H9 (cell line): ENCODE data around the gene VWDE. TPM values are rescaled to one million over a fixed set of nuclear protein-coding genes. Genes with fewer than 3 reads are reported as not detected.

ENCODE experiments used
- DNase-seq: peaks from one replicate; pipeline ENCODE4 v3.0.0-alpha.2; 2017
- H2AFZ ChIP-seq: one replicate; pipeline ENCODE4 v1.6.1; 2013; ENCODE audit warnings: mild to moderate bottlenecking, low read length, control low read depth, moderate library complexity
- H2AK5ac ChIP-seq: 2 replicates; pipeline ENCODE4 v1.6.1; 2013; ENCODE audit warnings: low read length, control low read depth, mixed read lengths; ENCODE audit not compliant: insufficient read length
- H2BK120ac ChIP-seq: one replicate; pipeline ENCODE4 v1.6.1; 2013; ENCODE audit warnings: low read depth, mild to moderate bottlenecking, low read length, control low read depth, inconsistent platforms; ENCODE audit not compliant: poor library complexity, severe bottlenecking
- H2BK12ac ChIP-seq: 2 replicates; pipeline ENCODE4 v1.6.1; 2013; ENCODE audit warnings: low read length, control low read depth, mixed read lengths, low read depth; ENCODE audit not compliant: insufficient read length
- H2BK15ac ChIP-seq: 2 replicates; pipeline ENCODE4 v1.6.1; 2013; ENCODE audit warnings: low read depth, low read length, control low read depth
- H2BK20ac ChIP-seq: one replicate; pipeline ENCODE4 v1.6.1; 2013; ENCODE audit warnings: low read depth, mild to moderate bottlenecking, low read length, control low read depth, inconsistent platforms; ENCODE audit not compliant: poor library complexity, severe bottlenecking
- H2BK5ac ChIP-seq: 2 replicates; pipeline ENCODE4 v1.6.1; 2013; ENCODE audit warnings: low read length, control low read depth, mixed read lengths; ENCODE audit not compliant: insufficient read length
- H3K14ac ChIP-seq: 2 replicates; pipeline ENCODE4 v1.6.1; 2013; ENCODE audit warnings: low read length, control low read depth; ENCODE audit not compliant: insufficient read depth
- H3K18ac ChIP-seq: 2 replicates; pipeline ENCODE4 v1.6.1; 2013; ENCODE audit warnings: low read depth, mild to moderate bottlenecking, mixed read lengths, low read length, control low read depth; ENCODE audit not compliant: insufficient read length
- H3K23ac ChIP-seq: 2 replicates; pipeline ENCODE4 v1.6.1; 2013; ENCODE audit warnings: low read length, control low read depth, mixed read lengths, low read depth; ENCODE audit not compliant: insufficient read length
- H3K23me2 ChIP-seq: 2 replicates; pipeline ENCODE4 v1.6.1; 2013; ENCODE audit warnings: low read depth, mild to moderate bottlenecking, mixed read lengths, low read length, control low read depth; ENCODE audit not compliant: insufficient read length, poor library complexity, severe bottlenecking
- H3K27ac ChIP-seq: 2 replicates; pipeline ENCODE4 v1.5.1; 2013; ENCODE audit warnings: low read length, control low read depth, mixed read lengths, low read depth; ENCODE audit not compliant: insufficient read length
- H3K27me3 ChIP-seq: 2 replicates; pipeline ENCODE4 v1.6.1; 2013; ENCODE audit warnings: low read length, control low read depth, inconsistent platforms; ENCODE audit not compliant: insufficient read depth
- H3K4ac ChIP-seq: 2 replicates; pipeline ENCODE4 v1.6.1; 2013; ENCODE audit warnings: low read depth, mild to moderate bottlenecking, control low read depth, inconsistent platforms, low read length, moderate library complexity
- H3K4me1 ChIP-seq: 2 replicates; pipeline ENCODE4 v1.6.1; 2013; ENCODE audit warnings: low read length, control low read depth, inconsistent platforms; ENCODE audit not compliant: insufficient read depth
- H3K4me2 ChIP-seq: 2 replicates; pipeline ENCODE4 v1.6.1; 2013; ENCODE audit warnings: low read length, control low read depth, mixed read lengths; ENCODE audit not compliant: insufficient read length, insufficient read depth
- H3K56ac ChIP-seq: 2 replicates; pipeline ENCODE4 v1.6.1; 2013; ENCODE audit warnings: low read depth, mild to moderate bottlenecking, mixed read lengths, low read length, control low read depth; ENCODE audit not compliant: insufficient read length
- H3K79me1 ChIP-seq: 2 replicates; pipeline ENCODE4 v1.6.1; 2013; ENCODE audit warnings: low read depth, mild to moderate bottlenecking, moderate library complexity, low read length, control low read depth, inconsistent platforms; ENCODE audit not compliant: insufficient read depth, poor library complexity, severe bottlenecking
- H3K79me2 ChIP-seq: 2 replicates; pipeline ENCODE4 v1.6.1; 2013; ENCODE audit warnings: low read length, control low read depth, inconsistent platforms; ENCODE audit not compliant: insufficient read depth
- H3K9ac ChIP-seq: 2 replicates; pipeline ENCODE4 v1.6.1; 2013; ENCODE audit warnings: low read length, control low read depth, mixed read lengths; ENCODE audit not compliant: insufficient read length; ENCODE audit errors: extremely low read depth
- H3K9me3 ChIP-seq: one replicate; pipeline ENCODE4 v1.6.1; 2013; ENCODE audit warnings: low read depth, low read length, inconsistent platforms; ENCODE audit not compliant: control insufficient read depth
- H3T11ph ChIP-seq: one replicate; pipeline ENCODE4 v1.6.1; 2013; ENCODE audit warnings: mild to moderate bottlenecking, low read length, control low read depth, inconsistent platforms
- H4K20me1 ChIP-seq: one replicate; pipeline ENCODE4 v1.6.1; 2013; ENCODE audit not compliant: control insufficient read depth, insufficient read length, insufficient read depth
- H4K5ac ChIP-seq: 2 replicates; pipeline ENCODE4 v1.6.1; 2013; ENCODE audit warnings: low read depth, mild to moderate bottlenecking, mixed read lengths, low read length, control low read depth; ENCODE audit not compliant: insufficient read length
- H4K8ac ChIP-seq: replicated peaks from 2 replicates; pipeline ENCODE4 v1.6.1; 2013; ENCODE audit warnings: low read length, control low read depth, mixed read lengths, low read depth; ENCODE audit not compliant: insufficient read length
- H4K91ac ChIP-seq: 2 replicates; pipeline ENCODE4 v1.6.1; 2013; ENCODE audit warnings: low read depth, mild to moderate bottlenecking, moderate library complexity, mixed read lengths, low read length, control low read depth; ENCODE audit not compliant: insufficient read length
- H3K27ac Mint-ChIP-seq, 3 experiments: 2 replicates in 2 of 3; 3 replicates in 1 of 3; pipeline ENCODE4 v1.8.0; 2020 to 2021; ENCODE audit warnings: mixed read lengths in 3 of 3, mild to moderate bottlenecking in 1 of 3, moderate library complexity in 1 of 3
- H3K27me3 Mint-ChIP-seq: 2 replicates; pipeline ENCODE4 v1.8.0; 2021; ENCODE audit warnings: low read depth, mild to moderate bottlenecking, moderate library complexity, mixed read lengths
- H3K36me3 Mint-ChIP-seq, 3 experiments: 2 replicates in 2 of 3; 3 replicates in 1 of 3; pipeline ENCODE4 v1.8.0; 2020 to 2021; ENCODE audit warnings: low read depth in 3 of 3, mixed read lengths in 3 of 3; ENCODE audit not compliant: insufficient read depth in 1 of 3
- H3K4me1 Mint-ChIP-seq, 2 experiments: 2 replicates each; pipeline ENCODE4 v1.8.0; 2020; ENCODE audit warnings: mixed read lengths in 2 of 2
- H3K4me3 Mint-ChIP-seq, 2 experiments: 2 replicates in 1 of 2; 3 replicates in 1 of 2; pipeline ENCODE4 v1.8.0; 2020 to 2021; ENCODE audit warnings: mild to moderate bottlenecking in 2 of 2, mixed read lengths in 2 of 2, moderate library complexity in 1 of 2
- H3K9me3 Mint-ChIP-seq, 2 experiments: 2 replicates in 1 of 2; 3 replicates in 1 of 2; pipeline ENCODE4 v1.8.0; 2020; ENCODE audit warnings: mild to moderate bottlenecking in 2 of 2, mixed read lengths in 2 of 2, moderate library complexity in 1 of 2
- CTCF ChIP-seq: fragments of 200-600 bp; sonication (generic); conservative IDR thresholded peaks from 3 replicates; pipeline ENCODE4 v1.8.0; 2021; ENCODE audit warnings: antibody characterized with exemption, mild to moderate bottlenecking
- WGBS: extraction: QIAGEN DNeasy Blood & Tissue Kit; methylation state at CpG from one replicate; pipeline ENCODE4 v1.1.7; 2013; ENCODE audit warnings: missing lambda C conversion rate, low lambda C conversion rate, mixed read lengths; ENCODE audit not compliant: insufficient read length; ENCODE audit errors: extremely low coverage; 5-methylcytosine and 5-hydroxymethylcytosine counted together
- total RNA-seq: library from RNA; stranded (reverse); gene quantifications from 2 replicates; pipeline ENCODE4 v1.2.1, GENCODE V29; 2021

The VWDE gene
- total RNA-seq, 1 experiment from 2014 or later = 18.1 TPM

DNA sequence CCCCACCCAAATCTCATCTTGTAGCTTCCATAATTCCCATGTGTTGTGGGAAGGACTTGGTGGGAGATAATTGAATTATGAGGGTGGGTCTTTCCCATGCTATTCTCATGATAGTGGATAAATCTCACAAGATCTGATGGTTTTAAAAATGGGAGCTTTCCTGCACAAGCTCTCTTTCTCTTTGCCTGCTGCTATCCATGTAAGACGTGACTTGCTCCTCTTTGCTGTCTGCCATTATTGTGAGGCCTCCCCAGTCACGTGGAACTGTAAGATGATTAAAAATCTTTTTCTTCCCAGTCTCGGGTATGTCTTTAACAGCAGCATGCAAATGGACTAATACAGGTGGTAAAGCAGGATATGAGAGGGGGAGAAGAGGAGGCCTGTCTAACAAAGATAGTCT lies 104.3 kb downstream of the VWDE start:
- no peak overlapping the region for H2BK12ac ChIP-seq
- H3K79me2 ChIP-seq = no peaks in the 10 kb centered on the region
- H4K91ac ChIP-seq = no peak overlapping the region
- no peak overlapping the region for H2BK120ac ChIP-seq
- H2BK20ac ChIP-seq = no peak overlapping the region
- no peak overlapping the region for H3K27ac Mint-ChIP-seq
- H3K79me1 ChIP-seq = no peaks in the 10 kb centered on the region
- H3K14ac ChIP-seq = no peak overlapping the region
- H3K4ac ChIP-seq = no peak overlapping the region
- WGBS = no CpG with 5 or more reads among the region's 3 CpGs
- H3K9ac ChIP-seq = no peak overlapping the region
- H3K4me2 ChIP-seq = no peak overlapping the region
- H3K23ac ChIP-seq = no peak overlapping the region
- no peaks in the 10 kb centered on the region for H3K23me2 ChIP-seq
- DNase-seq = no peak
- TF ChIP-seq CTCF = no peak
- no peaks in the 10 kb centered on the region for H4K20me1 ChIP-seq
- H2BK5ac ChIP-seq = no peak overlapping the region
- no peaks in the 10 kb centered on the region for H3K27me3 ChIP-seq
- no peak overlapping the region for H3K18ac ChIP-seq
- H3K27ac ChIP-seq = no peak overlapping the region
- no peaks in the 10 kb centered on the region for H3K27me3 Mint-ChIP-seq
- H3K4me1 ChIP-seq = no peaks in the 10 kb centered on the region; the same call in 1 of the 2 replicates
- no peak overlapping the region for H3T11ph ChIP-seq
- no peak overlapping the region for H2BK15ac ChIP-seq
- no peak overlapping the region for H2AK5ac ChIP-seq
- no peak overlapping the region for H3K56ac ChIP-seq
- peaks cover 3 to 7% of the 10 kb centered on the region in 2 experiments; a peak in 3 of 5 replicates for H3K9me3 Mint-ChIP-seq
- peaks cover 18 to 19% of the 10 kb centered on the region in 2 experiments for H3K4me1 Mint-ChIP-seq
- no peaks in the 10 kb centered on the region for H3K9me3 ChIP-seq
- H3K4me3 Mint-ChIP-seq = no peak overlapping the region
- peaks cover 0 to 14% (median 7%) of the 10 kb centered on the region in 3 experiments; a peak in 5 of 7 replicates for H3K36me3 Mint-ChIP-seq
- no peak overlapping the region for H4K5ac ChIP-seq
- H4K8ac ChIP-seq = no peak overlapping the region
- H2AFZ ChIP-seq = no peak overlapping the region
